Ascending aorta (tissue), 2 donors: ENCODE data around the gene ORC3. TPM values are rescaled to one million over a fixed set of nuclear protein-coding genes. Genes with fewer than 3 reads are reported as not detected.
A peak's percentile ranks its signal among the peaks of the same experiment; 100 is the strongest.

Source experiments
- DNase-seq, 2 donors: peaks; one replicate each; pipeline ENCODE4 v3.0.0-alpha.2; 2019; ENCODE audit warnings: low spot score in 2 of 2
- H3K27ac ChIP-seq, 2 donors: fragments of 200-600 bp; sonication (generic); one replicate each; pipeline ENCODE4 v1.5.1; 2016 to 2017; ENCODE audit warnings: mild to moderate bottlenecking in 1 of 2
- H3K27me3 ChIP-seq: fragments of 200-600 bp; sonication (generic); one replicate; pipeline ENCODE4 v1.5.1; 2017
- H3K36me3 ChIP-seq, 2 donors: fragments of 200-600 bp; sonication (generic); one replicate each; pipeline ENCODE4 v1.5.1; 2016
- H3K4me1 ChIP-seq, 2 donors: fragments of 200-600 bp; sonication (generic); one replicate each; pipeline ENCODE4 v1.5.1; 2016 to 2017; ENCODE audit warnings: mild to moderate bottlenecking in 1 of 2
- H3K4me3 ChIP-seq, 2 donors: fragments of 200-600 bp; sonication (generic); one replicate each; pipeline ENCODE4 v1.5.1; 2016 to 2017; ENCODE audit warnings: mild to moderate bottlenecking in 1 of 2
- H3K9me3 ChIP-seq, 2 donors: fragments of 200-600 bp; sonication (generic); one replicate each; pipeline ENCODE4 v1.5.1; 2016
- intact Hi-C: fragments of 100-400 bp; cut with DNase I; formaldehyde crosslinking; loops from one replicate; pipeline ENCODE4 v1.15.1; 2023
- total RNA-seq: library from RNA; depleted of rRNA; stranded (reverse); fragments of >200 nt; gene quantifications from one replicate; pipeline ENCODE4 v1.1.0, GENCODE V29; 2016
- TF ChIP-seq, protein P1 (sequence below), 3 experiments: fragments of 200-600 bp in 2 of 3; fragments of 450-650 bp in 1 of 3; sonication (generic) in 2 of 3; IDR thresholded peaks; one replicate each; pipeline ENCODE4 v1.5.1; 2016 to 2019; ENCODE audit warnings: antibody characterized with exemption in 3 of 3, mild to moderate bottlenecking in 1 of 3, moderate library complexity in 1 of 3

The ORC3 gene
- total RNA-seq, 1 donor from 2014 or later: 12.9 TPM

DNA sequence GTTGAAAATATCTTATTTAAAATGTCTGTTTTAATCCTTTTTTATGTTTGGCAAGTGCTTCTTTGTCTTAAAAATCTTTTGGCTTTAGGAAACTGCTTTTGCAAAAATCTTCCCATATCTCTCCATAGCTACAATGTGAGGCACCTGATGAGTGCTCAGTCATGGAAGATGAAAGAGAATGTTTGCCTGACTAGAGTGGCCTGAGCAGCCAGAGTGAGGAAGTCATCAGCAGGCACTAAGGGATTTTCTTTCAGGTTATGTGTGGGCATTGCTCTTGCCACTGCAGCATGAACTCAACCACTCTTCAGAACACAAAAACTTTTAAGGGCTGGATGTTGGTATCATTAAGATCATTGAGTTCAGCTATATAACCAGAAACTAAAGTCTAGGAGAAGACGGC lies 64.2 kb downstream of the ORC3 start:
- no peak for DNase-seq
- no peak overlapping the region for H3K4me3 ChIP-seq
- TF ChIP-seq, protein P1, sequence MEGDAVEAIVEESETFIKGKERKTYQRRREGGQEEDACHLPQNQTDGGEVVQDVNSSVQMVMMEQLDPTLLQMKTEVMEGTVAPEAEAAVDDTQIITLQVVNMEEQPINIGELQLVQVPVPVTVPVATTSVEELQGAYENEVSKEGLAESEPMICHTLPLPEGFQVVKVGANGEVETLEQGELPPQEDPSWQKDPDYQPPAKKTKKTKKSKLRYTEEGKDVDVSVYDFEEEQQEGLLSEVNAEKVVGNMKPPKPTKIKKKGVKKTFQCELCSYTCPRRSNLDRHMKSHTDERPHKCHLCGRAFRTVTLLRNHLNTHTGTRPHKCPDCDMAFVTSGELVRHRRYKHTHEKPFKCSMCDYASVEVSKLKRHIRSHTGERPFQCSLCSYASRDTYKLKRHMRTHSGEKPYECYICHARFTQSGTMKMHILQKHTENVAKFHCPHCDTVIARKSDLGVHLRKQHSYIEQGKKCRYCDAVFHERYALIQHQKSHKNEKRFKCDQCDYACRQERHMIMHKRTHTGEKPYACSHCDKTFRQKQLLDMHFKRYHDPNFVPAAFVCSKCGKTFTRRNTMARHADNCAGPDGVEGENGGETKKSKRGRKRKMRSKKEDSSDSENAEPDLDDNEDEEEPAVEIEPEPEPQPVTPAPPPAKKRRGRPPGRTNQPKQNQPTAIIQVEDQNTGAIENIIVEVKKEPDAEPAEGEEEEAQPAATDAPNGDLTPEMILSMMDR (IDR thresholded peaks at IDR 0.05): no peak
- no peaks in the 10 kb centered on the region for H3K9me3 ChIP-seq
- H3K27me3 ChIP-seq: no peaks in the 10 kb centered on the region
- peaks cover 0 to 2% of the 10 kb centered on the region in 2 donors for H3K4me1 ChIP-seq
- H3K36me3 ChIP-seq: peaks cover 0 to 5% of the 10 kb centered on the region in 2 donors
- no peak overlapping the region for H3K27ac ChIP-seq
- intact Hi-C loops: no loop called here

DNA sequence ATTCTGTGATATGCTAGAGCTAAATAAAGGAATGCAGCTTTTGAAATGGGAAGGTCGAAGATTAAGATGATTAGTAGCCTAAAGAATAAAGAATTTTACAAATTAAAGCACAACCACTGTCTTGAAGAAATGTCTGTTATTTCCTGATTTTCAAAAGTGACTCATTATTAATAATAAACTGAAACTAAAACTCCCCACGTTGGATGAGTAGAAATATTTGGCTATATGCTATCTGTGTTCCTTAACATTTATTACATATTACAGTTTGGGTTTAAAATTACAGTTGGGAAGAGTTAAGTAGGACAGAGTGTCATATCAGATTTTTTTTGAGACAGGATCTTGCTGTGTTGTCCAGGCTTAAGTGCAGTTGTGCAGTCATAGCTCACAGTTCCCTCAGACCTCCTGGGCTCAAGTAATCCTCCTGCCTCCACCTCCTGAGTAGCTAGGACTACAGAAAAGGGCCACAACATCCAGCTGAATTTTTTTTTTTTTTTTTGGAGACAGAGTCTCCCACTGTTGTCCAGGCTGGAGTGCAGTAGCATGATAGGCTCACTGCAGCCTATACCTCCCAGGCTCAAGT lies 65.0 kb downstream of the ORC3 start:
- DNase-seq: no peak
- H3K36me3 ChIP-seq: peaks cover 0 to 5% of the 10 kb centered on the region in 2 donors
- intact Hi-C loops: loop anchor here (5.0 kb wide), 1 partner anchor 47 kb away; the partner anchor contains the start of gene AKIRIN2

DNA sequence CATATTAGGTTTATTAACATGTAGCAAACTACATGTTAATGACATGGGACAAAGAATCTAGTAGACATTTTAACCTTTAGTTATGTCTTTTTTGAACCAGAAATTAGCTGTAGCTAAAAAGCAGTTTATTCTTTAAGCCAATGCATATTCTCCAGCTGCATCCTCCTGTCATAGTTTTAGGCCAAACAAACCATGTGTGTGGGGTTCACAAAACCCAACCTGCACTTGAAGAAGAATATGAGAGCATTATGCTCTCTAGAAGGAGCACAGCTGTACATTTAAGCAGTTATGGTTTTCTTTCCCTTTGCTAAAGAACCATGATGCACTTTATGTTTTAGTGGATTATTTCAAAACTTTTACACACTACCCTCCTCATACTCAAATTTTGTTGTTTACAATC lies 65.9 kb downstream of the ORC3 start:
- Histone ChIP-seq H3K4me1 (peaks cover 0 to 13% of the 10 kb centered on the region in 2 donors), H3K9me3 (no peaks in the 10 kb centered on the region), H3K36me3 (peaks cover 0 to 5% of the 10 kb centered on the region in 2 donors), H3K4me3 (no peak overlapping the region), H3K27ac (no peak overlapping the region), H3K27me3 (no peaks in the 10 kb centered on the region)
- DNase-seq: no peak
- intact Hi-C loops: loop anchor here (5.0 kb wide), 1 partner anchor 46 kb away; the partner anchor contains the start of gene AKIRIN2
- TF ChIP-seq, protein P1 (IDR thresholded peaks at IDR 0.05): no peak

More for the DNA sequence above, 65.0 kb downstream of the ORC3 start:
- TF ChIP-seq, protein P1 (IDR thresholded peaks at IDR 0.05): no peak
- no peak overlapping the region for H3K27ac ChIP-seq
- peaks cover 0 to 8% of the 10 kb centered on the region in 2 donors for H3K4me1 ChIP-seq
- no peak overlapping the region for H3K4me3 ChIP-seq
- no peaks in the 10 kb centered on the region for H3K9me3 ChIP-seq
- H3K27me3 ChIP-seq: no peaks in the 10 kb centered on the region

DNA sequence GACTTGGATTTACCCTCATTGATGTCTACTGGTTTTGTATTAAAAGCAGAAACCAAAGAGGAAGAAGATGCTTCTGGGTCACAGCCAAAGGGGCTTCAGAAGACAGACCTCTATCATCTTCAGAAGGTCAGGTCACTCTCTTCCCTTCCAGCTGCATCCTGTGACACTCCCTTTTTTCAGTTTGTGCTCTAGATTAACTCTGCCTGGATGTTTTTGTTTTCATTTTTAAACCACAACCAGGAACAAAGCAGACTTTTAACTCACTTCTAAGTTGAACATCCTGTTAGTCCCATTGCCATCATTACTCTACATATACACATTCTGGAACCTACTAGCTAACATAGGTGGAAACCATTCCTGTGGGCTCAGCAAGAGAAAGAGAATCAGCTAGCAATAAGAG lies 66.9 kb downstream of the ORC3 start:
- H3K36me3 ChIP-seq: peaks cover 0 to 9% of the 10 kb centered on the region in 2 donors

DNA sequence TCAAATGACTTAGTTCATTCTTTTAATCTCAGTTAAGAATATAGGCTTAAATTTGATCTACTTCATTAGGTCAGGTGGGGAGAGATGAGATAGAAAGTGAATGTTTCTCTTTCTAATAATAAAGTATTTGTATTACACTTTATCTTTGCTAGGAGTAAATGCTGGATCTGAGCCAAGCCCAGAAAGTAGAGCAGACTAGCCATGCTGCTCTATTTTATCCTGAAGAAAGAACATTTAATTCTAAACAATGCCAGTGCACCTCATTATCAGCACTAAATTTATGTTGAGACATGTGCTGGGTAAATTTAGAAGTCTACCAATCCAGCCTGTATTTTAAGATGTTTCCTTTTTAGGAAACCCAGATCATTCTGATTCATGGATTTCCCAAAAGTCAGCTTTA lies 68.6 kb downstream of the ORC3 start:
- intact Hi-C loops: loop anchor here (5.0 kb wide), 1 partner anchor 44 kb away; the partner anchor contains the start of gene AKIRIN2
- no peak for DNase-seq
- H3K27me3 ChIP-seq: no peaks in the 10 kb centered on the region
- H3K4me3 ChIP-seq: no peak overlapping the region
- no peaks in the 10 kb centered on the region for H3K9me3 ChIP-seq
- peaks cover 0 to 13% of the 10 kb centered on the region in 2 donors for H3K4me1 ChIP-seq
- H3K27ac ChIP-seq: peak overlapping the region; percentile 67
- H3K36me3 ChIP-seq: peaks cover 0 to 9% of the 10 kb centered on the region in 2 donors
- TF ChIP-seq, protein P1 (IDR thresholded peaks at IDR 0.05): no peak

More for the DNA sequence above, 66.9 kb downstream of the ORC3 start:
- H3K27ac ChIP-seq: no peak overlapping the region
- TF ChIP-seq, protein P1 (IDR thresholded peaks at IDR 0.05): no peak
- peaks cover 0 to 13% of the 10 kb centered on the region in 2 donors for H3K4me1 ChIP-seq
- intact Hi-C loops: loop anchor here (5.0 kb wide), 1 partner anchor 45 kb away; the partner anchor contains the start of gene AKIRIN2
- no peaks in the 10 kb centered on the region for H3K27me3 ChIP-seq
- no peak overlapping the region for H3K4me3 ChIP-seq
- no peaks in the 10 kb centered on the region for H3K9me3 ChIP-seq
- no peak for DNase-seq
